ENCODE data around the gene DNM1.

- TF ChIP-seq CTCF (IDR thresholded peaks at IDR 0.05) (no peak), POLR2A (IDR thresholded peaks at IDR 0.05) (no peak)
These were observed 85.3 kb downstream of the DNM1 start for GRCh38 chr9:128288273-128289004.
